HG03521 (cell line): ENCODE data around the gene RHOT1.

Experiments used
- ATAC-seq: cut with Tn5 transposase; IDR thresholded peaks from one replicate; pipeline ENCODE4 v1.9.1; 2021; ENCODE audit warnings: mild to moderate bottlenecking, moderate library complexity; ENCODE audit not compliant: unreplicated experiment

Gene RHOT1

DNA sequence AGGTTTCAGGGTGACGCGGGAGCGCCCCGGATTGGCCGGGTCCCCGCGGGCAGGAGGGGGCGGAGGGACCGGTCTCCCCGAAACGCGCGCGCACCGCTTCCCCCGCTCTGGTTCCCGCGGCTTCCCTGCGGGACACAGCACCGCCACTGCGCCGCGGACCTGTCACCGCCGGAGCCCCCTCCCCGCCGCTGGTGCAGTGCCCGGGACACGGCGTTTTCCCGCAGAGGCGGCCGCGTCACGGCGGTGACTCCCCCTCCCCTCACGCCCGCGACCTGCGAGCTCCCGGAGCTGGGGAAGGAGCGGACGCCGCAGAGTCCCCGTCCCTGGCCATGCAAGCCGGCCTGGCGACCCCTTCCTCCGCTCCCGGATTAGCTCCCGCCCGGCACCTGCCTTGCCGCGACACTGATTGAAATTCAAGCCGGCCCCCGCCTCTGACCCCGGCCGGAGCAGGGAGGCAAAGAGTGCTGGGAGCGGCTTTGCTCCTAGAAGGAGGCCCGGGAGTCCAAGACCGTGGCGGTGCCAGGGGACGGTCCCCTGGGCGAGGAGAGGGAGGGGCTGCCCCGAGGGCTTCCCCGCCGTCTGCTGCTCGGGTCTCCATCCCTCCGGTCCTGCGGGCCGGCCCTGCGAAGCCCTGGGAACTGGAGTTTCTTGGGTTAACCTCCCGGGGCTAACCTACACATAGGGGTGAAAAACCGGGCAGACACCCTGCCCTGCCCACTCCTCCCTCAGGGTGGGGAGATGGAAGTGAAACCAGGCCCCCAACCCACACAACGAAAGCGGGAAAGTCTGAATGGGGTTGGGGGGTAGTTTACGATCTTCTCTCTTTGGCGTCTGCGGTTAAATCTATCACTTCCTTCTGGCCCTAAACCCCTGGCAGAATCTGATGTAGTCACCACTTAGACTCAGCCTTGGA lies 124.3 kb downstream of the RHOT1 start:
- no peak for ATAC-seq

DNA sequence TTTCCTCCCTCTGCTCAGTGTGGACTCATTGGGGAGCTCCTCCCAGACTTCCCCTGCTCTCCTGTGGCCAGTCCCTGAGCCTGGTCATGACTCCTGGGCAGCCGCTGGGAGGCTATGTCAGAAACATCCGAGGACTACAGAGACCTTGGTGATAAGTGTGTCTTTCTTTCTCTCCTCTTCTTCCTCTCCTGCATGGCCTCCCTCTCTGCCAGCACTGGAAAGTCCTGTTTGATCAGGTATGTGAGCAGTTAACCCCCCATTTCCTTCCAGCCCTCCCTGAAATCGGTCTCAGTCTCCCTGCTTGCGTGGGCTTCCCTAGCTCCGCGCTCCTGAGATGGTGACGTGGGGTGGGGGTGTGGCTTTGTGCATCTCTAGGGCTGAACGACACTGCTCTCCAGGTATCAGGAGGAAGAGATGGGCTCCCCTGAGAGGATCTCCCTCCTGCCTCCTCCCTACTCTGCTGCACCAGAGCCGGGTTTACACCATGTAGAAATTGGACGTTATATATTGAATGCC lies 125.4 kb downstream of the RHOT1 start:
- no peak for ATAC-seq

DNA sequence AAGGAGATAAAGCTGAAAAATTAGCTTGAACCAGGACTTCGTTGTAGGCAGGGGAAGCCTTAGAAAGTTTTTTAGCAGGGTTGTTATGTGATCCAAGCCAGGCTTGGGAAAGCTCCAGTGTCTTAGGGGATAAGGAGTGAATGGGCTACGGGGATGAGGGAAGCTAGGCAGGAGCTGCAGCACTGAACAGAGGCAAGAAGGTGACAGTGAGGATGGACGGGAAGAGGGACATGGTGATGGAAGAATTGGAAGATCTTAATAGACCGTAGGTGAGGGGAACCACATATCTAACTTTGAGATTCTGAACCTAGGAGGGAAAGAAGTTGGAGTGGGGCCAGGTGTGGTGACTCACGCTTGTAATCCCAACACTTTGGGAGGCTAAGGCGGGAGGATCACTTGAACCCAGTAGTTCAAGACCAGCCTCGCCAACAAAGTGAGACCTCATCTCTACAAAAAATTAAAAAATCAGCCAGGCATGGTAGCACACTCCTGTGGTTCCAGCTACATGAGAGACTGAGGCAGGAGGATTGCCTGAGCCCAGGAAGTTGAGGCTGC lies 126.5 kb downstream of the RHOT1 start:
- no peak for ATAC-seq

DNA sequence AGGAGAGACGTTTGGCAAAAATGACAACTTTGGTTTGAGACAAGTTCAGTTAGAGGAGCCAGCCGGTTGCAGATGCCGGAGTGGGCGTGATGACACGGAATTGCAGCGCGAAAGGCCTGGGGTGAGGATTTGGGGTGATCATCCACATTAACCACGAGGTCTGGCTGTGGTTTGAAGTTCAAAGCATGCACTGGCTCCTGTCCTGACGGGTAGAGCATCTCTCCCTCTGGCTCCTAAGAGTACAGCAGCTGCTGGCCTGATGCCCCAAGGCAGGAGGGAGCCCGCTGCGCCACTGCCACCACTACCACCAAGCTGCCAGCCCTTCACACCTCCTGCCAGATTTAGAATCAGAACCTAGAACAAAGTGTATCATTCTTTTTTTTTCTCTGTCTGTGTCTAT lies 127.1 kb downstream of the RHOT1 start:
- no peak for ATAC-seq

DNA sequence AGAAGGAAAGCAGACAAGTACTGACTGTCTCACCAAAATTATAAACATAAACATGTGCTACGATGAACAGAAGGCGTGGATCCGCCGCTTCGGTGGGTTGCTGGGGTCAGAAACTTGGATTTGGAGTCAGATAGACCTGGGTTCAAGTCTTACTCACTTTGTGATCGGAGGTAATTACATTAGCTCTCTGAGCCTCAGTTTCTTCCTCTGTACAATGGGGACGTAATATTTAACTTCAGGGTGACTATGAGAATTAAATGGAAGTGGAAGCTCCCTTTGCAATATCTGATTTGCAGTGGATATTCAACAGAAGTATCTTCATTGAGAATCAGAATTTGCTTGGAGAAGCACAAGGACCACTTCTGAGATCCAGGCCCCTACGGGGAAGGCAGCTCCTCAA lies 129.5 kb downstream of the RHOT1 start:
- ATAC-seq: no peak

DNA sequence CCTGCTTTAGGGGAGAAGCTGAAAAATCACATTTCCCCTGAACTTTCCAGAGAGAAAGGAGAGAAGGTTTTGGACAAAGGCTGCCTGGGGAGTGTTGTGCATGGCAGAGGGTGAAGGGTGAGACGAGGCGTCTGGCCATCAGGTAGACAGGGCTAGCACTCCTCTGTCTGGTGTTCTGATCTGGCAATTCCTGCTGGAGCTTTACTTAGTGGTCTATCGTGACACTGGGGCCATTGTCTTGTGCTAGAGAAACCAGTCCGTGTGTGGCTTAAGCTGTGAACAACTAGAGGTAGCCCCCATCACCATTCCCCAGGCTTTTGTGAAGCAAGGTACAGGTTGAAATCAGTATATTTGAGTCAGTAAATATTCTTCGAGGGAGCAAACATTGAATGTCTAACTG lies 131.8 kb downstream of the RHOT1 start:
- ATAC-seq: no peak

DNA sequence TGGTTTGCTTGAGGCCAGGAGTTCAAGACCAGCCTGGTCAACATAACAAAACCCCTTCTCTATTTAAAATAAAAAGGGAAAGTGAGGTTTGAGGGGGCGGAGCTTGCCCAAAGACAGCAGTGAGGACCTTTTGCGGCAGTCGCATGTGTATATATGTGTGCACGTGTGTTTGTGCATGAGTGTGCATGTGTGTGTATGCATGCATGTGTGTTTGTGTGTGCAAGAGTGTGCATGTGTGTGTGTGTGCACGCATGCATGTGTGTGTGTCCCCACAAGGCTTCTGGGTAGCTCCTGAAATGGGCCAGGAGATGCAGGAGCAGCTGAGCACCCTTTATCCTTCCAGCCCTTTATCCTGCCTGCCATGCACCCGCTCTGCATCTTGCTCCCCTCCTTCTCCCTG lies 132.3 kb downstream of the RHOT1 start:
- no peak for ATAC-seq
